PC-3 (cell line): Measurements from ENCODE around the gene SEMA3A.
"Not testable (repeated sequence)": the region's sequence is repeated elsewhere in the genome, so short reads cannot be mapped to it uniquely, and the experiment has no call there.

Source experiments
- EZH2 ChIP-seq: fragments of 300-600 bp; sonication (generic); IDR thresholded peaks from one replicate; pipeline ENCODE4 v1.6.1; 2017; ENCODE audit warnings: antibody characterized with exemption, mild to moderate bottlenecking, low read length; ENCODE audit not compliant: unreplicated experiment
- EZH2phosphoT487 ChIP-seq: fragments of 300-600 bp; sonication (generic); IDR thresholded peaks from 2 replicates; pipeline ENCODE4 v1.6.1; 2018; ENCODE audit warnings: mild to moderate bottlenecking, antibody characterized with exemption, low read length, borderline replicate concordance
- TF ChIP-seq, protein P1 (sequence below): fragments of 300-600 bp; sonication (generic); conservative IDR thresholded peaks from 2 replicates; pipeline ENCODE4 v1.5.1; 2017; ENCODE audit warnings: antibody characterized with exemption, low read depth, mild to moderate bottlenecking, low read length

DNA sequence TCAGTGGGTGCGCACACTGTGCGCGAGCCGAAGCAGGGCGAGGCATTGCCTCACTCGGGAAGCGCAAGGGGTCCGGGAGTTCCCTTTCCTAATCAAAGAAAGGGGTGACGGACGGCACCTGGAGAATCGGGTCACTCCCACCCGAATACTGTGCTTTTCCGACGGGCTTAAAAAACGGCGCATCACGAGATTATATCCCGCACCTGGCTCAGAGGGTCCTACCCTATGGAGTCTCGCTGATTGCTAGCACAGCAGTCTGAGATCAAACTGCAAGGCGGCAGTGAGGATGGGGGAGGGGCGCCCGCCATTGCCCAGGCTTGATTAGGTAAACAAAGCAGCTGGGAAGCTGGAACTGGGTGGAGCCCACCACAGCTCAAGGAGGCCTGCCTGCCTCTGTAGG lies 44.2 kb downstream of the SEMA3A start:
- TF ChIP-seq, protein P1, sequence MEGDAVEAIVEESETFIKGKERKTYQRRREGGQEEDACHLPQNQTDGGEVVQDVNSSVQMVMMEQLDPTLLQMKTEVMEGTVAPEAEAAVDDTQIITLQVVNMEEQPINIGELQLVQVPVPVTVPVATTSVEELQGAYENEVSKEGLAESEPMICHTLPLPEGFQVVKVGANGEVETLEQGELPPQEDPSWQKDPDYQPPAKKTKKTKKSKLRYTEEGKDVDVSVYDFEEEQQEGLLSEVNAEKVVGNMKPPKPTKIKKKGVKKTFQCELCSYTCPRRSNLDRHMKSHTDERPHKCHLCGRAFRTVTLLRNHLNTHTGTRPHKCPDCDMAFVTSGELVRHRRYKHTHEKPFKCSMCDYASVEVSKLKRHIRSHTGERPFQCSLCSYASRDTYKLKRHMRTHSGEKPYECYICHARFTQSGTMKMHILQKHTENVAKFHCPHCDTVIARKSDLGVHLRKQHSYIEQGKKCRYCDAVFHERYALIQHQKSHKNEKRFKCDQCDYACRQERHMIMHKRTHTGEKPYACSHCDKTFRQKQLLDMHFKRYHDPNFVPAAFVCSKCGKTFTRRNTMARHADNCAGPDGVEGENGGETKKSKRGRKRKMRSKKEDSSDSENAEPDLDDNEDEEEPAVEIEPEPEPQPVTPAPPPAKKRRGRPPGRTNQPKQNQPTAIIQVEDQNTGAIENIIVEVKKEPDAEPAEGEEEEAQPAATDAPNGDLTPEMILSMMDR: not testable (repeated sequence)
- TF ChIP-seq EZH2, EZH2phosphoT487: not testable (repeated sequence)
